Measurements from ENCODE around the gene CRHR1.

Gene CRHR1

GRCh38 chr17:45824901-45825492 lies 40.9 kb downstream of the CRHR1 start:
- DNase-seq = no peak

GRCh38 chr17:45825792-45826191 lies 41.7 kb downstream of the CRHR1 start:
- DNase-seq = no peak

- DNase-seq = no peak
Observed at GRCh38 chr17:45826919-45827588, 42.9 kb downstream of the CRHR1 start.

GRCh38 chr17:45828171-45828570 lies 44.1 kb downstream of the CRHR1 start:
- DNase-seq = no peak

GRCh38 chr17:45828582-45829133 lies 44.5 kb downstream of the CRHR1 start:
- no peak for DNase-seq

GRCh38 chr17:45833920-45834319 lies 49.8 kb downstream of the CRHR1 start:
- DNase-seq = no peak

- no peak for DNase-seq
Observed at GRCh38 chr17:45834471-45835396, 50.6 kb downstream of the CRHR1 start.

- DNase-seq = no peak
Observed at GRCh38 chr17:45835481-45835880, 51.4 kb downstream of the CRHR1 start.

GRCh38 chr17:45836047-45837044 lies 52.2 kb downstream of the CRHR1 start:
- no peak for DNase-seq

GRCh38 chr17:45837187-45837586 lies 53.1 kb downstream of the CRHR1 start:
- DNase-seq = no peak

- DNase-seq = no peak
Observed at GRCh38 chr17:45837603-45838002, 53.5 kb downstream of the CRHR1 start.

- no peak for DNase-seq
Observed at GRCh38 chr17:45838751-45839295, 54.7 kb downstream of the CRHR1 start.

GRCh38 chr17:45839442-45839841 lies 55.3 kb downstream of the CRHR1 start:
- DNase-seq = no peak

- DNase-seq = no peak
Observed at GRCh38 chr17:45841186-45841585, 57.1 kb downstream of the CRHR1 start.

- DNase-seq = no peak
Observed at GRCh38 chr17:45841883-45842525, 57.9 kb downstream of the CRHR1 start.

GRCh38 chr17:45843722-45844121 lies 59.6 kb downstream of the CRHR1 start:
- DNase-seq = no peak

- DNase-seq = no peak
Observed at GRCh38 chr17:45844695-45845375, 60.7 kb downstream of the CRHR1 start, which contains the start of gene SPPL2C. SPPL2C (plus strand) TSS chr17:45844881; CDS start chr17:45844907, 26 bp downstream.

- DNase-seq = no peak
Observed at GRCh38 chr17:45845376-45846185, 61.5 kb downstream of the CRHR1 start.

- no peak for DNase-seq
Observed at GRCh38 chr17:45846223-45846622, 62.1 kb downstream of the CRHR1 start.

- DNase-seq = no peak
Observed at GRCh38 chr17:45846646-45847045, 62.5 kb downstream of the CRHR1 start.

All from CD4-positive, alpha-beta T cell treated with Interleukin-12 subunit alpha and Interleukin-12 subunit beta, for 1 hour (primary cell).